DMS114 treated with DMSO at 0.1 percent for 48 hours (cell line): ENCODE measurements around the gene PPP1R3G.
"Not testable (repeated sequence)": the region's sequence is repeated elsewhere in the genome, so short reads cannot be mapped to it uniquely, and the experiment has no call there.

Experiments
- DNase-seq: peaks from one replicate; lab custom pipeline; 2025; ENCODE audit not compliant: unreplicated experiment; lab: John Stamatoyannopoulos, UW

PPP1R3G gene

GRCh38 chr6:5116243-5116991 is 31.3 kb downstream of the PPP1R3G start:
- DNase-seq = no peak

GRCh38 chr6:5119090-5119951 is 34.2 kb downstream of the PPP1R3G start:
- DNase-seq = no peak

GRCh38 chr6:5120011-5120410 is 34.9 kb downstream of the PPP1R3G start:
- no peak for DNase-seq

- DNase-seq = not testable (repeated sequence)
Observed at GRCh38 chr6:5120543-5120942, 35.4 kb downstream of the PPP1R3G start.

GRCh38 chr6:5121479-5121878 is 36.3 kb downstream of the PPP1R3G start:
- no peak for DNase-seq

- no peak for DNase-seq
Observed at GRCh38 chr6:5121956-5122355, 36.8 kb downstream of the PPP1R3G start.

- DNase-seq = no peak
Observed at GRCh38 chr6:5122504-5123112, 37.5 kb downstream of the PPP1R3G start.

- DNase-seq = no peak
Observed at GRCh38 chr6:5123296-5124143, 38.4 kb downstream of the PPP1R3G start.

GRCh38 chr6:5124526-5124925 is 39.4 kb downstream of the PPP1R3G start:
- no peak for DNase-seq

- DNase-seq = no peak
Observed at GRCh38 chr6:5125152-5126006, 40.2 kb downstream of the PPP1R3G start.

GRCh38 chr6:5126214-5126613 is 41.1 kb downstream of the PPP1R3G start:
- no peak for DNase-seq

- DNase-seq = no peak
Observed at GRCh38 chr6:5127106-5127687, 42.1 kb downstream of the PPP1R3G start.

- DNase-seq = no peak
Observed at GRCh38 chr6:5128351-5128750, 43.2 kb downstream of the PPP1R3G start.

GRCh38 chr6:5130135-5130866 is 45.2 kb downstream of the PPP1R3G start:
- no peak for DNase-seq

- no peak for DNase-seq
Observed at GRCh38 chr6:5132731-5133130, 47.6 kb downstream of the PPP1R3G start.

GRCh38 chr6:5133943-5134342 is 48.8 kb downstream of the PPP1R3G start:
- no peak for DNase-seq

- DNase-seq = peak; percentile 42
Observed at GRCh38 chr6:5135788-5136376, 50.7 kb downstream of the PPP1R3G start.

- no peak for DNase-seq
Observed at GRCh38 chr6:5136851-5137250, 51.7 kb downstream of the PPP1R3G start.
